GM18511 (cell line): ENCODE results near the gene ZSCAN22.
A peak's percentile ranks its signal among the peaks of the same experiment; 100 is the strongest.
"Not testable (repeated sequence)": the region's sequence is repeated elsewhere in the genome, so short reads cannot be mapped to it uniquely, and the experiment has no call there.

Experiments
- ATAC-seq: cut with Tn5 transposase; IDR thresholded peaks from one replicate; pipeline ENCODE4 v1.9.1; 2021; ENCODE audit warnings: mild to moderate bottlenecking, moderate library complexity; ENCODE audit not compliant: unreplicated experiment

The ZSCAN22 gene

DNA sequence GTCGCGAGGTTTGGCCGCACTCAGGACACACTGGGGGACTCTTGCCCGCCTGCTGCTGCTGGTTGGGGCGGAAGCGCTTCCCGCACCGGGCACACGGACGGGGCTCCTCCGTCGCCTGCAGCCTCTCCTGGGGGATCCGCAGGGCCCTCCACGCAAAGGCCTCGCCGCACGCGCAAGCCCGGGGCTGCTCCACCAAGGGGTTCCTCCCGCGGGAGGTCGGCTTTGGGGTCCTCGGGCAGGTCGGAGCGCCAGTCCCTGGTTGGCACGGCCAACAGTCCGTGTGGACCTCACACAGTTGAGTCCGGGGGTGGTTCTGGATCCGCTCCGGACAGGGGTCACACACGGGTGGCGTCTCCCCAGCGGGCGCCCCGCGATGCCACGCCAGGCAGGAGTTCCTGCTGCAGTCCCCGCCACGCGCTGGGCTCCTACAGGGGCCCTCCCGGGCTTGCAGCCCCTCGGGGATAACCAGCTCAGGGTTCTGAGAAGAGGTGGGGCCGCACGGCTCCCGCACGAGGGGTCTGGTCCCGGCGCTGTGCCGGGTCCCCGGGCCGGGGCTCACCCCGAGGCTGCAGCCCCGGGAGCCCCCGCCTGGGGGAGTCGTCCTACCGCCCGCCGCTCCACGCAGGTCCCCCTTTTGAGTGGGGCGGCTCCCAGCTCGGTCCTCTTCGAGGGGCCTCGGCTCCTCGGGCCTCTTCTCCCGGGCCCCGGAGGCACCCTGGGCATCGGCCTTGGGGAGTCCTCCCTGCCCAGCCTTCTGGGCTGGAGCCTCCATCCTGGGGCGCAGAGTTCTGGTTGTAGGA lies 42.0 kb downstream of the ZSCAN22 start:
- no peak for ATAC-seq

DNA sequence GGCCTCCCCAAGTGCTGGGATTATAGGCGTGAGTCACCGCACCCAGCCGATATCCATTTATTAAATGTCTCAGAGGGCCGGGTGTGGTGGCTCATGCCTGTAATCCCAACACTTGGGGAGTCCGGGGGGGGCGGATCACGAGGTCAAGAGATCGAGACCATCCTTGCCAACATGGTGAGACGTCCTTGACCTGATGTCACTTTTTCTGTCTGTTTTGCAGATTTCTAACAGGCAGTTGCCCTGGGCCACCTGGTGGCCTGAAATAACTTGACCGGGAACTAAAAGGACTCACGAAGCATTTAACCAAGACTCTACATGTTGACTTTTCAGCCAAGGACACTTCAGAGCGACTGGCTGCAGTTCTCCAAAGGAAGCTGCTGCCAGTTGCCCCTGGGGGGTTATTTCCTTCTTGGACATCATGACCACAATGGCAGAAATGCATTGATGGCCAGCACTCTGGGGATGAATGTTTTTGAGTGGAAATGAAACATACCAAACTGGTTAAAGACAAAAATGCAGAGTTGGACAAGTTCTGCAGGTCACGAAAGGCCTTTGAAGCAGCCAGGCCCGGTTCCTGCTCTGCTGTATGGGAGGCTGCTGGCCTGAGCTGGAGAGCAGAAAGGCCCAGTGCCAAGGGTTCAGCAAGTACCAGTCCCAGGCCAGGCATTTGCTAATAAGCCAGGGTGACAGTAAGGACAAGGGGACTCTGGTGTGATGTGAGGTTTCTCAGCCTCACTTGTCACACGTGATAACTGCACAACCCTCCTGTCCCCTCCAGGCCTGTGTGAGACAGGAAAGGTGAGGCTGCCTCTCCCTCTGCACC lies 45.7 kb downstream of the ZSCAN22 start:
- ATAC-seq = no peak

DNA sequence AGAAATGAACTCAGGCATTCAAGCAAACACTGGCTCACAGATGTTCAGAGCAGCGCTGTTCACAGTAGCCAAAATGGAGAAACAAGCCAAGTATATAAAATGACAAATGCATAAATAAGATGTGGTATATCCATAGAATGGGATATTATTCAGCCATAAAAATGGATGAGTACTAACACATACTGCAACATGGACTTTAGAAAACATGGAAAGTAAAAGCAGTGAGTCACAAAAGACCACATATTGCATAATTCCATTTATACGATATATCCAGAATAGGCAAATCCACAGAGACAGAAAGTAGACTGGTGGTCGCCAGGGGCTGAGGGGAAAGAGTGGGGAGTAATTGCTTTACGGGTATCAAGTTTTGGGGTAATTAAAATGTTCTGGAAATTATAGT lies 47.4 kb downstream of the ZSCAN22 start:
- ATAC-seq = no peak

- not testable (repeated sequence) for ATAC-seq
Measured at GRCh38 chr19:58376724-58377123, 49.9 kb downstream of the ZSCAN22 start.

GRCh38 chr19:58379246-58379645 lies 52.5 kb downstream of the ZSCAN22 start:
- ATAC-seq = no peak

GRCh38 chr19:58380037-58380661 lies 53.4 kb downstream of the ZSCAN22 start:
- ATAC-seq = peak; percentile 4

DNA sequence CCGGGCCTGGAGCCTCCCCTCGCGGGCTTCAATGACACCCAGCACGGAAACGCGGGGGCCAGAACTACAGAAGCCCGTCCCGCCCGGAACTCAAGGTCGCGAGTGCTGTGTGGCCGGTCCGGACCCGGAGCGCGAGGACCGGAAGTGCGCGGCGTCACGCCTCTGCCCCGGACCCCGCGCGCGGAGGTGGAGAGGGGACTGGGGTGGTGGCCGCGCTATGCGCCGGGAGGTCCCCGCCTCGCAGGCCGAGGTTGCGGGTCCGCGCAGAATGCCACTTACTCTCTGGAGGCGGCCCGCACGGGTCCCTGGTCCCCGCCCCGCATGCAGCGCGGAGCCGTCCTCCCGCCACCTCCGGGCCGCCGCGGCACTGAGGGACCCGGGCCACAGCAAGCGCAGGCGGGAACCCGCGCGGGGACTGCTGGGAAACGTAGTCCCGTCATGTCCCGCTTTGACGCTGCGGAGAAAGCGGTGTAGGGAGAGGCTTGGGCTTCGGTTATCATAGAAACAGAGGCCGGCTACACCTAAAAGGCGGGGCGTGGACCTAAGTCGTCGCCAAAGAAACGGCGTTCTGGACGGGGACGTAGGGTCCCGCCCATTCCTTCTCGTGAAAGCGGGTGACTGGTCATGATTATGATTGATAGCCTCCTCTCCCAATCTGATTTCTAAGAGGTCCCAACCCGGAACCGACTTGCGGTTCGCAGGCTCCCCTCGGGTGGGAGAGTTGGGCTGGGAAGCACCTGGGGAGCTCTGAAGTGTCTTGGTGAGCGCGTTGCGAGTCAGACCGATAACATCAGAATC lies 54.1 kb downstream of the ZSCAN22 start, which contains the start of gene ZNF837:
ZNF837 (minus strand) TSS at position 369 of the 798 bp plus-strand sequence. CDS start 11,698 bp downstream, outside the sequence.
- ATAC-seq = peak; percentile 88

DNA sequence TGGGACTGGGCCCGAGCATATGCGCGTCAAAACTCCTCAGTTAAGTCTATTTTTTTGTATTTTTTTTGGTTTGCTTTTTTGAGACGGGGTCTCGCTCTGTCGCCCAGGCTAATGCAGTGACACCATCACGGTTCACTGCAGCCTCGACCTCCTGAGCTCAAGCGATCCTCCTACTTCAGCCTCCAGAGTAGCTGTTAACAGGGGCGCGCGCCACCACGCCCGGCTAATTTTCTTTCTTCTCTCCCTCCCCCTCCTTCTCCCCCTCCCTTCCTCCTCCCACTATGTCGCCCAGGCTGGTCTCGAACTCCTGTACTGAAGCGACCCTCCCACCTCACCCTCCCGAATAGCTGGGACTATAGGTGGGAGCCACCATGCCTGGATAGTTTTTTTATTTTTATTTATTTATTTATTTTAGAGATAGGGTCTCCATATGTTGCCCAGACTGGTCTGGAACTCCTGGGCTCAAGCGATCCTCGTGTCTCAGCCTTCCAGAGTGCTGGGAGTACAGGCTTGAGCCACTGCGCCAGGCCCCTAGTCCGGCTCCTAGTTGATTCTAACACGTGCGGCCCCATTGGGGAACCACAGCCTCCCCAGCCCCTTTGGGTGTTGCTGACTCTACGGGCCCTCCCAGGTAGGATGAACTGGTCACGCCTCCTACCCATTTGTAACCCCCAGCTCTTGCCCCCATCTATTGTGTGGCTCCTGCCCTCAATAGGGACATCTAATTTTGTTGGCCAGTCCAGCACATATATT lies 54.8 kb downstream of the ZSCAN22 start:
- no peak for ATAC-seq

- no peak for ATAC-seq
Measured at GRCh38 chr19:58382997-58383603, 56.3 kb downstream of the ZSCAN22 start.

GRCh38 chr19:58385313-58385890 lies 58.6 kb downstream of the ZSCAN22 start:
- no peak for ATAC-seq

DNA sequence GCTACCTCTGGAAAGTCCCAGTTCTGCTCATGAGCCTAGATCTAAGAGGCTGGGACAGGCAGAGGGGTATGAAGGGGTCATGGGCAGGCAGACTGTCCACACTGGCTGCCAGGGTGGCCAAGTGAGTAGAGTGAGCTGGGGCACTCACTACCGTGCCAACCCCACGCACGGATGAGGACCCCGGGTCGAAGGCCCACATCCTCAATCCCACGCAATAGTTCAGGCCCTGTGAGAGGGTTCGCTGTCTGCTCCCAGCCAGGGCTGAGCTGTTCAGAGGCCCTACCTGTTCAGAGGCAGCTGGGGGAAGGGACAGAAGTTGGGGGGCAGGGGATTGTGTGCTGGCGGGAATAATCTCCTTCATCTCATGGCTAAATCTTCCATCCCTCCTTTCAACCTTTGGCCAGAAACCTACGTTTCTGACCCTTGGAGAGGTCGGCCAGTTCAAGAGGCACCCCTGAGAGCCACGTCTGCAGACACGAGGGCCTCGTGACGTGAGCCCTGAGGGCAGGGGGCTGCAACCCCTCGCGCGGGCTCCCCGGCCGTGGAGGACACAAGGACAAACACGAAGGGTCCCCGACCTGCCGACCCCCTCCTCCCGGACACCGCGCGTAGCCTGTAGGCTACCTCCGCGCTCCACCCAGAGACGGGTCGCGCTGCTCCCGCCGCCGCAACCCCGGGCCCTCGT lies 59.2 kb downstream of the ZSCAN22 start:
- ATAC-seq = no peak

GRCh38 chr19:58386576-58387337 lies 60.0 kb downstream of the ZSCAN22 start, which contains the start of gene RPS5:
Gene RPS5 (plus strand): TSS chr19:58387269. CDS start chr19:58388138, 869 bp downstream.
- ATAC-seq = peak; percentile 94

DNA sequence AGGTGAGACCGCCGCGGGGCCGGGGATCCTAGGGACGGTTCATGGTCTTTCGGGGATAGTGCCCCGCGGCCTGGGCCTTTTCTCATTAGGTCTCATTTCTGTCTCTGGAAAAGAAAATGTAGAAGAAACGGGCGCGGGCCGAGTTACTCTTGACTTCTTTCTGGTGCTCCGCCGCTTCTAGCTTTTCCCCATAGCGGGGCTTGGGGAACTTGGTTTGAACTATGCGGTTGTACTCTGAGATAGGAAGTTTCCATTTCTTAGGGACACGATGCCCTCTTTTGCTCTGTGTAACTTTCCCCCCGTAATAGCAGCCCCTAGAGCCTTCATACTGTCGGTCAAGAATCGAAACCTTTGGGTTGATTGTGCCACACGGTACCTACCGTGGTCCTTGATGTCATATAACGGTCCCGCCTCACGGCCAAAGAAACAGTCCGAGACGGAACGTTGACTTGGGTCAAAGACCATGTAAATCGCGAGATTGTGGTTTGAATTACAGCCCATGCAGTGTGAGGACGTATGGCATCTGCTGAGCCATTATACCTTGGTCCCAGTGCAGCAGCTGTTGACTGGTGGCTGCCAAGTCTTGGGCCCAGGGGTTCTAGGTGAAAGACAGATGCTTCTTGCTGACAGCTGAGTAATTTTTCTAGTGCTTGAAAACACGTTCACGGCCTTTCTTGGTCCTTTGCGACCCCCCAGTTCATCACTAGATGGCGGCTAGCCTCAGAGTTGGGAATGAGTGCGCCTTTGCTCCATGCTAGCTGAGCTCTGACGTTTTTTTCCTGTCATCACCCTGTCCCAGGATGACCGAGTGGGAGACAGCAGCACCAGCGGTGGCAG lies 60.8 kb downstream of the ZSCAN22 start:
- no peak for ATAC-seq

DNA sequence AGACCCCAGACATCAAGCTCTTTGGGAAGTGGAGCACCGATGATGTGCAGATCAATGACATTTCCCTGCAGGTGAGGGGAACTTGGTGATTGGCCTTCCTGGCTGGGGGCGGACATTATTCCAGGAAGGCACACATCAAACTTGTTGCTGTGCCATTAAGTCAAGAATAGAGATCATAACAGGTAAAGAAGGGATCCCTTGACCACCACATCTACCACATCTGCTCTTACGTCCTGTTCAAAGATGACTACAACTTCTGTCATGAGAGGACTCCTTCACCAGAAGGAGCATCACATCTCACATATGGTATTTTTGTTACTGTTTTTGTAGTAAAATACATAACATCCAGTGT lies 61.4 kb downstream of the ZSCAN22 start:
- no peak for ATAC-seq
